PFSK-1 (cell line): Measurements from ENCODE around the gene FGF6.

ENCODE experiments used
- FOXP2 ChIP-seq: optimal IDR thresholded peaks from 2 replicates; pipeline ENCODE3; 2011; ENCODE audit warnings: borderline replicate concordance, control low read depth, inconsistent platforms; ENCODE audit not compliant: insufficient read depth; ENCODE audit errors: extremely low read length, extremely low read depth
- POLR2AphosphoS5 ChIP-seq: IDR thresholded peaks from 2 replicates; pipeline ENCODE4 v1.6.1; 2012; ENCODE audit warnings: low read depth, mild to moderate bottlenecking, control low read depth, low read length, moderate library complexity
- SIN3A ChIP-seq: IDR thresholded peaks from 2 replicates; pipeline ENCODE4 v1.6.1; 2012; ENCODE audit warnings: mild to moderate bottlenecking, low read length, moderate library complexity, borderline replicate concordance; ENCODE audit not compliant: insufficient read depth
- TAF1 ChIP-seq: IDR thresholded peaks from 2 replicates; pipeline ENCODE4 v1.6.1; 2012; ENCODE audit warnings: low read length, control low read depth, borderline replicate concordance; ENCODE audit not compliant: insufficient read depth
- TF ChIP-seq, protein P1 (sequence below), 2 experiments: IDR thresholded peaks; 2 replicates each; pipeline versions ENCODE4 v1.6.1 to v1.8.0; 2011 to 2012; ENCODE audit warnings: low read depth in 2 of 2, low read length in 2 of 2, control low read depth in 1 of 2, inconsistent platforms in 1 of 2, mild to moderate bottlenecking in 1 of 2, moderate library complexity in 1 of 2; ENCODE audit not compliant: insufficient read depth in 1 of 2

The FGF6 gene

DNA sequence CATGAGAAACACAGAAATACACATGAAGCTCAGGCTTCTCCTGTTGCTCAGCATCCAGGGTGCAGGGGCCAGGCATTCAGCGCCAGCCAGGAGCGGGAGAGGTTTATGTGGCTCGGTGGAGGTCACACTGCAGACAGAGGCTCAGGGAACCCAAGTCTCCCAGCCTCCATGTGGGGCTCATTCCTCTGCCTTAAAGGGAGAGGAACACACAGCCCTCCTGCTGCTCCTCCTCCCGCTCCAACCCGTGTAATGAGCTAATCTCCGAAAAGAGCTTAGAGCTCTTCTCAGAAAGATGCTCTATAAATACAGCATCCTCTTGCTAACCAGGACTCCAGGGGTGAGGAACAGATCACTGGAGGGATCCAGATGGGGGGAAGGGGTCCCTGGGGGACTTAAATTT lies 28.2 kb downstream of the FGF6 start:
- TF ChIP-seq FOXP2 (no peak), TAF1 (no peak), POLR2AphosphoS5 (no peak), SIN3A (no peak)
- TF ChIP-seq, protein P1, sequence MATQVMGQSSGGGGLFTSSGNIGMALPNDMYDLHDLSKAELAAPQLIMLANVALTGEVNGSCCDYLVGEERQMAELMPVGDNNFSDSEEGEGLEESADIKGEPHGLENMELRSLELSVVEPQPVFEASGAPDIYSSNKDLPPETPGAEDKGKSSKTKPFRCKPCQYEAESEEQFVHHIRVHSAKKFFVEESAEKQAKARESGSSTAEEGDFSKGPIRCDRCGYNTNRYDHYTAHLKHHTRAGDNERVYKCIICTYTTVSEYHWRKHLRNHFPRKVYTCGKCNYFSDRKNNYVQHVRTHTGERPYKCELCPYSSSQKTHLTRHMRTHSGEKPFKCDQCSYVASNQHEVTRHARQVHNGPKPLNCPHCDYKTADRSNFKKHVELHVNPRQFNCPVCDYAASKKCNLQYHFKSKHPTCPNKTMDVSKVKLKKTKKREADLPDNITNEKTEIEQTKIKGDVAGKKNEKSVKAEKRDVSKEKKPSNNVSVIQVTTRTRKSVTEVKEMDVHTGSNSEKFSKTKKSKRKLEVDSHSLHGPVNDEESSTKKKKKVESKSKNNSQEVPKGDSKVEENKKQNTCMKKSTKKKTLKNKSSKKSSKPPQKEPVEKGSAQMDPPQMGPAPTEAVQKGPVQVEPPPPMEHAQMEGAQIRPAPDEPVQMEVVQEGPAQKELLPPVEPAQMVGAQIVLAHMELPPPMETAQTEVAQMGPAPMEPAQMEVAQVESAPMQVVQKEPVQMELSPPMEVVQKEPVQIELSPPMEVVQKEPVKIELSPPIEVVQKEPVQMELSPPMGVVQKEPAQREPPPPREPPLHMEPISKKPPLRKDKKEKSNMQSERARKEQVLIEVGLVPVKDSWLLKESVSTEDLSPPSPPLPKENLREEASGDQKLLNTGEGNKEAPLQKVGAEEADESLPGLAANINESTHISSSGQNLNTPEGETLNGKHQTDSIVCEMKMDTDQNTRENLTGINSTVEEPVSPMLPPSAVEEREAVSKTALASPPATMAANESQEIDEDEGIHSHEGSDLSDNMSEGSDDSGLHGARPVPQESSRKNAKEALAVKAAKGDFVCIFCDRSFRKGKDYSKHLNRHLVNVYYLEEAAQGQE (IDR thresholded peaks at IDR 0.05; ENCODE audit: insufficient read depth in 1 of 2, low read depth in 2 of 2, low read length in 2 of 2) = no peak

DNA sequence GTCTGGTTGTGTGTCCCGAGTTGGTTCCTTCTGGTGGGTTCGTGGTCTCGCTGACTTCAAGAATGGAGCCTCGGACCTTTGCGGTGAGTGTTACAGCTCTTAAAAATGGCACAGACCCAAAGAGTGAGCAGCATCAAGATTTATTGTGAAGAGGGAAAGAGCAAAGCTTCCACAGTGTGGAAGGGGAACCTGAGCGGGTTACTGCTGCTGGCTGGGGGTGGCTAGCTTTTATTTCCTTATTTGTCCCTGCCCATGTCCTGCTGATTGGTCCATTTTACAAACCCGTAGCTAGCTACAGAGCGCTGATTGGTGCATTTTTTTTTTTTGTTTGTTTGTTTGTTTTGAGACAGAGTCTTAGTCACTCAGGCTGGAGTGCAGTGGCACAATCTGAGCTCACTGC lies 29.3 kb downstream of the FGF6 start:
- TF ChIP-seq FOXP2 = no peak
- no peak for TF ChIP-seq POLR2AphosphoS5
- TF ChIP-seq SIN3A = no peak
- TF ChIP-seq TAF1 = no peak

DNA sequence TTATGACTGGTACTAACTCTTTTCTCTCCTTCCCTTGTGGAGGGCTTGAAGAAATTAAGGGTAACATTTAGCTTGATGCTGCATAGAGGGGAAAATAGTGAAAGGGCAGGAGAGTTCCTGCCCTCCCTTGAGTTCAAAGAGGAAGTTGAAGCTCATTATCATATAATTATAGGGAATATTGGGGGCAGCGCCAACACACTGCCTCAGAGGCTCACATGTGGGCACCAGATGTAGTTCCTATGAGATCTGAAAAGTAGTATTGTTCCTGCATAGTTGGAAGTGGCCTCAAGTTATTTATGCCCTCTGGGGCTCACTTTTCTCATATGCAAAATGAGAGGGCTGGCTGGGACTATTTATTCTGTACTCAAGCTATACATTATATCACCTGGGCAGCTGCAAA lies 33.1 kb downstream of the FGF6 start:
- TF ChIP-seq SIN3A = no peak
- no peak for TF ChIP-seq FOXP2
- no peak for TF ChIP-seq POLR2AphosphoS5
- no peak for TF ChIP-seq TAF1
- TF ChIP-seq, protein P1 (IDR thresholded peaks at IDR 0.05; ENCODE audit: insufficient read depth in 1 of 2, low read depth in 2 of 2, low read length in 2 of 2) = no peak

DNA sequence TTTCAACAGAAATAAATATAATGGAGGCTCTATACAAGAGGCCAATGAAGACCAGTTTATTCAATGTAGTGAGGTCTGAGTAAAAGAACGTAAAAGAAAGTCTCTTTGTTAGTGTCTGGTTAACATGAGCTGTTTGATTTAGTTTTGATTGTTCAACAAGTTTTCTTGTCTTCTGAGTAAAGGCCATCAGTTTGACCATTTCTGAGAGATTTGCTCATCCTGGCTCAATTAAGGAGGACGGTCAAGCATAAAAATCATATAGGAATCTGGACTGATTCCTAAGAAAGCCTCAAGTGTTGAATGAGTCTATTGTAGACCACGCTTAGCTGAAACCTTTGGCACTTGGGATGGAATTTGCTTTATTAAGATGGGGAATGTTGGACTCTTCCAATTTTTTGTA lies 33.6 kb downstream of the FGF6 start:
- TF ChIP-seq TAF1 (no peak), SIN3A (no peak), POLR2AphosphoS5 (no peak), FOXP2 (no peak)
- TF ChIP-seq, protein P1 (IDR thresholded peaks at IDR 0.05; ENCODE audit: insufficient read depth in 1 of 2, low read depth in 2 of 2, low read length in 2 of 2) = no peak

DNA sequence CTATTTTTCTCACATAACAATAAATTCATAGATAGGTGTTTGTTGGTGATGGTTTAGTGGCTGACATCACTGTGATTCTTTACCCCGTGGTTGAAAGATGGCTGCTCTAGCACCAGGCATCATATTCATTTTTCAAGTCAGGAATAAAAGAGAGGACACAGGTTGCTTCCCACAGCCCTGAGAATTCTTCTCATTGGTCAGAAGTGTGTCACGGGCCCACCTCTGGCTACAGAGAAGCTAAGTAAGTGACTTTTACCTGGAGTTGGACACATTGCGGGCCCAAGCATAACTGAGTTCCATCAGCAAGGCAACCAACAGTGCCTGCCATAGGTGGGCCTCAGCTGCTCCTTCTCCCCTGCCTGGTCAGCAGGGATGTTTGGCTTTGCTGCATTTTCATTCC lies 38.5 kb downstream of the FGF6 start:
- TF ChIP-seq, protein P1 (IDR thresholded peaks at IDR 0.05; ENCODE audit: insufficient read depth in 1 of 2, low read depth in 2 of 2, low read length in 2 of 2) = no peak
- TF ChIP-seq FOXP2 (no peak), POLR2AphosphoS5 (no peak), TAF1 (no peak), SIN3A (no peak)
